GM12874 (cell line): Measurements from ENCODE around the gene ANLN.

Experiments
- CTCF ChIP-seq: IDR thresholded peaks from 2 replicates; pipeline ENCODE4 v1.5.1; 2011; ENCODE audit warnings: low read depth, mild to moderate bottlenecking, control low read depth, low read length, moderate library complexity; ENCODE audit not compliant: insufficient read depth

ANLN gene

GRCh38 chr7:36381056-36381455, 8.6 kb upstream of the ANLN start:
- no peak for TF ChIP-seq CTCF

GRCh38 chr7:36387435-36388231, 2.0 kb upstream of the ANLN start:
- TF ChIP-seq CTCF = no peak

GRCh38 chr7:36388423-36388822, 1.2 kb upstream of the ANLN start:
- no peak for TF ChIP-seq CTCF

- no peak for TF ChIP-seq CTCF
These were observed 783 bp downstream of the ANLN start for GRCh38 chr7:36390199-36391090.

GRCh38 chr7:36391436-36392198, 2.0 kb downstream of the ANLN start:
- TF ChIP-seq CTCF = no peak

GRCh38 chr7:36393826-36394225, 4.2 kb downstream of the ANLN start:
- no peak for TF ChIP-seq CTCF
